K562 (cell line): Measurements from ENCODE around the gene YARS1. TPM values are rescaled to one million over a fixed set of nuclear protein-coding genes. Genes with fewer than 3 reads are reported as not detected.

Experiments used
- ATAC-seq: fragments of 200-7000 bp; cut with Tn5 transposase; 3 replicates; pipeline ENCODE4 v1.9.1; 2020; ENCODE audit warnings: moderate library complexity
- BruUV-seq: library from RNA; stranded (reverse); fragments of 400-500 nt; replicated peaks from 2 replicates; lab custom pipeline; 2021; lab: Mats Ljungman, UMichigan
- CTCF ChIA-PET: fragments of 300-600 bp; formaldehyde crosslinking; extraction: SDS; loops from one replicate; lab custom pipeline; 2021; ENCODE audit warnings: low intra/inter-chr PET ratio; lab: Yijun Ruan, JAX
- POLR2A ChIA-PET: fragments of 300-600, 350-650 bp; sonication (Branson Sonifier 250); formaldehyde crosslinking; extraction: SDS; loops from one replicate; lab custom pipeline; 2021; ENCODE audit warnings: antibody characterized with exemption, inconsistent platforms; lab: Yijun Ruan, JAX
- DNase-seq, 4 experiments: peaks; one replicate each; pipeline versions ENCODE4 v3.0.0 to v3.0.0-alpha.2; 2011 to 2018; ENCODE audit warnings: low spot score in 3 of 4, mixed read lengths in 3 of 4; ENCODE audit errors: extremely low read depth in 1 of 4
- FAIRE-seq: peaks from 2 replicates; lab custom pipeline; 2011; peaks lifted over from hg19 to GRCh38; lab: Jason Lieb, UNC
- H2AFZ ChIP-seq: 2 replicates; pipeline ENCODE4 v1.6.0; 2011; ENCODE audit warnings: low read depth, low read length, control low read depth, inconsistent platforms
- H3K27ac ChIP-seq: fragments of 200-600 bp; 3 replicates; pipeline ENCODE4 v1.8.0; 2011; ENCODE audit warnings: low read depth, mild to moderate bottlenecking, control low read depth, inconsistent platforms, low read length, moderate library complexity, mixed read lengths; ENCODE audit errors: extremely low read depth
- H3K27me3 ChIP-seq, 2 experiments: fragments of 300-600 bp in 1 of 2; 2 replicates in 1 of 2; 3 replicates in 1 of 2; pipeline versions ENCODE4 v1.6.0 to v1.8.0; 2011; ENCODE audit warnings: inconsistent platforms in 2 of 2, low read length in 2 of 2, mild to moderate bottlenecking in 1 of 2, mixed read lengths in 1 of 2, moderate library complexity in 1 of 2; ENCODE audit not compliant: control insufficient read depth in 2 of 2, insufficient read depth in 2 of 2
- H3K36me3 ChIP-seq: fragments of 300-600 bp; 3 replicates; pipeline ENCODE4 v1.8.0; 2011; ENCODE audit warnings: mild to moderate bottlenecking, low read length, inconsistent platforms; ENCODE audit not compliant: control insufficient read depth, insufficient read depth
- H3K4me1 ChIP-seq, 2 experiments: fragments of 200-600 bp in 1 of 2; replicated peaks in 1 of 2; 2 replicates in 1 of 2; 3 replicates in 1 of 2; pipeline versions ENCODE4 v1.5.1 to v1.8.0; 2011; ENCODE audit warnings: inconsistent platforms in 2 of 2, low read length in 2 of 2, mild to moderate bottlenecking in 1 of 2, mixed read lengths in 1 of 2, moderate library complexity in 1 of 2; ENCODE audit not compliant: control insufficient read depth in 2 of 2, insufficient read depth in 2 of 2
- H3K4me2 ChIP-seq: 2 replicates; pipeline ENCODE4 v1.6.1; 2011; ENCODE audit warnings: low read length, control low read depth, inconsistent platforms, mixed read lengths; ENCODE audit not compliant: insufficient read depth
- H3K4me3 ChIP-seq: fragments of 200-600 bp; sonication (generic), shearing (Covaris generic); 2 replicates; pipeline ENCODE4 v1.5.1; 2016; ENCODE audit warnings: control low read depth, inconsistent platforms
- H3K79me2 ChIP-seq: fragments of 200-600 bp; 3 replicates; pipeline ENCODE4 v1.8.0; 2011; ENCODE audit warnings: low read length, inconsistent platforms; ENCODE audit not compliant: control insufficient read depth, insufficient read depth
- H3K9ac ChIP-seq, 2 experiments: 2 replicates each; pipeline versions ENCODE4 v1.6.0 to v1.6.1; 2011; ENCODE audit warnings: low read depth in 2 of 2, low read length in 2 of 2, control low read depth in 1 of 2, inconsistent platforms in 1 of 2, mild to moderate bottlenecking in 1 of 2, mixed read lengths in 1 of 2; ENCODE audit not compliant: insufficient read depth in 1 of 2
- H3K9me1 ChIP-seq: one replicate; pipeline ENCODE4 v1.6.0; 2011; ENCODE audit warnings: inconsistent platforms, mild to moderate bottlenecking, low read length, moderate library complexity; ENCODE audit not compliant: control insufficient read depth, insufficient read depth
- H3K9me3 ChIP-seq: replicated peaks from 2 replicates; pipeline ENCODE4 v1.5.1; 2011; ENCODE audit warnings: low read depth, low read length, inconsistent platforms; ENCODE audit not compliant: control insufficient read depth, insufficient read depth
- H4K20me1 ChIP-seq: replicated peaks from 2 replicates; pipeline ENCODE4 v1.6.1; 2011; ENCODE audit warnings: low read length, inconsistent platforms, mixed read lengths; ENCODE audit not compliant: control insufficient read depth, insufficient read depth
- COPS2 ChIP-seq: fragments of 450-650 bp; conservative IDR thresholded peaks from 2 replicates; pipeline ENCODE4 v1.6.1; 2016; ENCODE audit warnings: mild to moderate bottlenecking, moderate library complexity
- DDX20 ChIP-seq: fragments of 450-650 bp; IDR thresholded peaks from 2 replicates; pipeline ENCODE4 v1.6.1; 2016; ENCODE audit warnings: missing genetic modification characterization, low read depth, mild to moderate bottlenecking, missing compliant biosample characterization, moderate library complexity
- E2F8 ChIP-seq: fragments of 450-650 bp; IDR thresholded peaks from 2 replicates; pipeline ENCODE4 v1.7.1; 2018; ENCODE audit warnings: mild to moderate bottlenecking, low read depth; ENCODE audit not compliant: partially characterized antibody
- EGR1 ChIP-seq: fragments of 450-650 bp; conservative IDR thresholded peaks from 2 replicates; pipeline ENCODE4 v1.6.1; 2017; ENCODE audit warnings: mild to moderate bottlenecking
- FOXA1 ChIP-seq: fragments of 450-650 bp; IDR thresholded peaks from 2 replicates; pipeline ENCODE4 v1.6.1; 2016; ENCODE audit warnings: mild to moderate bottlenecking, borderline replicate concordance
- HEY1 ChIP-seq: fragments of 250-450 bp; sonication (Bioruptor Pico); IDR thresholded peaks from 2 replicates; pipeline ENCODE4 v1.5.0; 2020; ENCODE audit warnings: mild to moderate bottlenecking, moderate library complexity, borderline replicate concordance
- MAFK ChIP-seq: IDR thresholded peaks from 2 replicates; pipeline ENCODE4 v1.6.1; 2011; ENCODE audit warnings: low read length, improper control_type of control experiment
- MTA2 ChIP-seq: fragments of 450-650 bp; IDR thresholded peaks from 2 replicates; pipeline ENCODE4 v1.6.1; 2016; ENCODE audit warnings: low read depth
- POLR2G ChIP-seq: fragments of 200-400 bp; formaldehyde crosslinking; IDR thresholded peaks from 2 replicates; pipeline ENCODE4 v1.6.1; 2017; ENCODE audit warnings: low read depth, mild to moderate bottlenecking, antibody characterized with exemption, low read length, moderate library complexity
- POLR3G ChIP-seq: IDR thresholded peaks from 2 replicates; pipeline ENCODE4 v1.6.1; 2011; ENCODE audit not compliant: insufficient read length, insufficient replicate concordance; ENCODE audit errors: extremely low read depth
- RUNX1 ChIP-seq: sonication (generic); IDR thresholded peaks from 2 replicates; pipeline ENCODE4 v1.6.1; 2016; ENCODE audit warnings: antibody characterized with exemption, low read depth
- ZFP36 ChIP-seq: fragments of 150-350 bp; IDR thresholded peaks from 2 replicates; pipeline ENCODE4 v1.6.1; 2018; ENCODE audit warnings: low read length, low read depth; ENCODE audit not compliant: partially characterized antibody
- ZNF24 ChIP-seq: fragments of 450-650 bp; IDR thresholded peaks from 2 replicates; pipeline ENCODE4 v1.6.1; 2016
- ZNF707 ChIP-seq: fragments of 250-450 bp; sonication (Bioruptor Pico); conservative IDR thresholded peaks from 2 replicates; pipeline ENCODE4 v1.8.0; 2022; ENCODE audit warnings: inconsistent platforms, mild to moderate bottlenecking, moderate library complexity
- ZZZ3 ChIP-seq: fragments of 450-650 bp; IDR thresholded peaks from 2 replicates; pipeline ENCODE4 v1.6.1; 2016; ENCODE audit warnings: antibody characterized with exemption, mild to moderate bottlenecking, moderate library complexity
- WGBS: fragments of 100-300 bp; shearing (Covaris generic); methylation state at CpG from one replicate; pipeline ENCODE4 v1.1.6; 2016; ENCODE audit warnings: low coverage, mixed read lengths; ENCODE audit not compliant: insufficient coverage; ENCODE audit errors: missing lambda C conversion rate; 5-methylcytosine and 5-hydroxymethylcytosine counted together
- in situ Hi-C: fragments of 300-500 bp; cut with MboI; formaldehyde crosslinking; loops from 4 replicates; pipeline ENCODE4 v1.15.0; 2018; ENCODE audit warnings: inconsistent platforms, mixed read lengths
- intact Hi-C: fragments of 100-400 bp; cut with micrococcal nuclease; formaldehyde crosslinking; loops from 2 replicates; pipeline ENCODE4 v1.14.2; 2022
- polyA plus RNA-seq, 8 experiments: library from polyadenylated mRNA; depleted of rRNA in 4 of 8; stranded (reverse) in 5 of 8; unstranded in 3 of 8; fragments of >200 nt; fragmentation: Nextera tagmentation in 2 of 8; fragmentation: Illumina TruSeq in 1 of 8; extraction: Ambion mirVana in 2 of 8; extraction: Trizol in 1 of 8; gene quantifications; 2 replicates each; pipeline versions ENCODE4 v1.2.1 to v1.2.3, GENCODE V29; 2011 to 2014; ENCODE audit warnings: inconsistent platforms in 1 of 8, missing spikeins in 1 of 8
- total RNA-seq, 7 experiments: library from RNA; depleted of rRNA in 6 of 7; stranded (reverse); fragments of >200 nt in 6 of 7; fragmentation: Illumina TruSeq in 2 of 7; extraction: Trizol in 2 of 7; gene quantifications; 2 replicates each; pipeline versions ENCODE4 v1.2.1 to v1.2.3, GENCODE V29; 2011 to 2021; ENCODE audit warnings: low replicate concordance in 1 of 7

YARS1 gene
- total and polyA plus RNA-seq, 9 of the 15 experiments (the other 6 are each of a cell fraction or from before 2014, with no cell fraction given) = 66.2 to 336 (median 201) TPM

GRCh38 chr1:32769524-32770220 lies 47.5 kb downstream of the YARS1 start:
- peaks cover 33% of the 10 kb centered on the region; the same call in 1 of the 2 replicates for H4K20me1 ChIP-seq
- FAIRE-seq = peak; percentile 48
- H3K27ac ChIP-seq = no peak overlapping the region
- H3K4me3 ChIP-seq = no peak overlapping the region
- H3K4me1 ChIP-seq = peaks cover 12 to 49% of the 10 kb centered on the region in 2 experiments; a peak in 3 of 5 replicates
- H3K27me3 ChIP-seq = no peaks in the 10 kb centered on the region
- ATAC-seq = no peak
- H3K79me2 ChIP-seq = peaks cover 19% of the 10 kb centered on the region; the same call in 2 of the 3 replicates
- in situ Hi-C loops (loop anchor here (10.0 kb wide), 1 partner anchor 55 kb away; no protein-coding TSS in a partner anchor), intact Hi-C loops (loop anchor here (5.0 kb wide), 2 partner anchors 103 to 247 kb away; partner anchors contain the start of gene FNDC5)
- peaks cover 70% of the 10 kb centered on the region; the same call in 2 of the 3 replicates for H3K36me3 ChIP-seq
- H3K9ac ChIP-seq = no peak overlapping the region
- no TSS peak for BruUV-seq
- peaks cover 6% of the 10 kb centered on the region for H3K9me1 ChIP-seq
- ChIA-PET CTCF (no interaction called here), POLR2A (interaction anchor here (0.6 to 3.4 kb wide), 10 partner anchors 8 to 60 kb away, joined by 3 to 19 read pairs (median 4); partner anchors contain the start of genes S100PBP and YARS1)
- no peaks in the 10 kb centered on the region for H3K9me3 ChIP-seq
- peak; percentile 42 to 61 (median 52) for DNase-seq
- 72% methylated on average over 27 of the region's 32 CpGs for WGBS
- H3K4me2 ChIP-seq = no peak overlapping the region
- H2AFZ ChIP-seq = no peak overlapping the region
- TF ChIP-seq FOXA1 (no peak), POLR2G (peak; percentile 8; the same call in 1 of the 2 replicates), COPS2 (no peak), ZNF24 (no peak), MTA2 (no peak), HEY1 (CRISPR knock-in tag) (no peak), POLR3G (no peak), EGR1 (peak; percentile 51), RUNX1 (no peak), E2F8 (no peak), ZZZ3 (no peak), ZNF707 (CRISPR knock-in tag) (no peak), ZFP36 (no peak), DDX20 (tag) (no peak), MAFK (no peak)
